Measurements from ENCODE around the gene EVX1.

DNA sequence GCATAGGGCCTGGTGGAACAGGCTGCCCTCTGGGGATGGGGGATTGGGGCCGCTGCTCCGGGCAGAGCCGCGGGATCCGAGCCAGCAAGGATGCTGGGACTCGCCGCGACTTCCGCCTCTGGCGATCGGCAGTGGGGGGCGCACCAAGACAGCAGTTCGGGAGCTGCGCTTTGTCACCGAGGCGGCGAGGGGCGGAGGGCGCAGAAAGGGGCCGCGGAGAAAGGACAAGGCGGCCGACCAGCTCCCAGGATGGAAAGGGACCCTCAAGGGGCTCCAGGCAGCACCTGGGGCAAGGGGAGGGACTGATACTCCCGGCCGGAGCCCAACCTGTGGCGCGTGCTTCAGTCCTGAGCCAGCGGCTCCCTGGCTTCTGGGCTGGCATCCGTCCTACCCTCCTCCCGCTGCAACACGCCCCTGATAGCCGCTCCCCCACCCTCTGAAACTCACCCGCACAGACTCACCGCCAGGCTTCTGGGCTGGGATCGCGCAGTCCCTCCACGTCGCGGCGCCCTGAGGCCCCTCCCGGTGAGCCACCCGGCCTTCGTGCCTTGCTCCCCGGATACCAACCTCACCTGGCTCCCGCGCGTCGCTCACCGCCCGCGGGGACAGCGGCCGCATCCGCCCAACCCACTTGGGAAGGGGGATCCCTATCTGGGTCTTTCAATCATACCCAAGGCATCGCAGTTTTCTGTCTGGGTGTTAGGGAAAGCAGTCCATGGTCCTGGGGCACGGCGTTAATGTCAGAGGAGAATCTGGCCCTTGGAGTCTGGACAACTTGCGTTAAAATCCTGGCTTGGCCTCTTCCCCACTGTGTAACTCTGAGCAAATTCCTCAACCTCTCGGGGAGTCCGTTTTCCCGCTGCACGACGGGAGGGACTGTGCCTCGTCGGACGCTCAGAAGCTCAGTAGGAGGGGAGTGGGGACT is 7.0 kb upstream of the EVX1 start:
- TF ChIP-seq, protein P1, sequence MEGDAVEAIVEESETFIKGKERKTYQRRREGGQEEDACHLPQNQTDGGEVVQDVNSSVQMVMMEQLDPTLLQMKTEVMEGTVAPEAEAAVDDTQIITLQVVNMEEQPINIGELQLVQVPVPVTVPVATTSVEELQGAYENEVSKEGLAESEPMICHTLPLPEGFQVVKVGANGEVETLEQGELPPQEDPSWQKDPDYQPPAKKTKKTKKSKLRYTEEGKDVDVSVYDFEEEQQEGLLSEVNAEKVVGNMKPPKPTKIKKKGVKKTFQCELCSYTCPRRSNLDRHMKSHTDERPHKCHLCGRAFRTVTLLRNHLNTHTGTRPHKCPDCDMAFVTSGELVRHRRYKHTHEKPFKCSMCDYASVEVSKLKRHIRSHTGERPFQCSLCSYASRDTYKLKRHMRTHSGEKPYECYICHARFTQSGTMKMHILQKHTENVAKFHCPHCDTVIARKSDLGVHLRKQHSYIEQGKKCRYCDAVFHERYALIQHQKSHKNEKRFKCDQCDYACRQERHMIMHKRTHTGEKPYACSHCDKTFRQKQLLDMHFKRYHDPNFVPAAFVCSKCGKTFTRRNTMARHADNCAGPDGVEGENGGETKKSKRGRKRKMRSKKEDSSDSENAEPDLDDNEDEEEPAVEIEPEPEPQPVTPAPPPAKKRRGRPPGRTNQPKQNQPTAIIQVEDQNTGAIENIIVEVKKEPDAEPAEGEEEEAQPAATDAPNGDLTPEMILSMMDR (IDR thresholded peaks at IDR 0.05; ENCODE audit: control extremely low read depth in 1 of 3, insufficient read depth in 1 of 3, low read depth in 1 of 3, low read length in 3 of 3) = peak; percentile 61 to 74 (median 62)
- TF ChIP-seq, protein P2, sequence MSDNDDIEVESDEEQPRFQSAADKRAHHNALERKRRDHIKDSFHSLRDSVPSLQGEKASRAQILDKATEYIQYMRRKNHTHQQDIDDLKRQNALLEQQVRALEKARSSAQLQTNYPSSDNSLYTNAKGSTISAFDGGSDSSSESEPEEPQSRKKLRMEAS (IDR thresholded peaks at IDR 0.05) = peak; percentile 47; the same call in 1 of the 2 replicates
- TF ChIP-seq POLR2AphosphoS5 (IDR thresholded peaks at IDR 0.05; ENCODE audit: low read depth, low read length) (no peak), JUN (IDR thresholded peaks at IDR 0.05; ENCODE audit: low read depth, low read length) (no peak), GABPA (IDR thresholded peaks at IDR 0.05; ENCODE audit: borderline replicate concordance, insufficient read depth, low read length) (peak; percentile 69; the same call in 1 of the 2 replicates), HDAC6 (IDR thresholded peaks at IDR 0.05; ENCODE audit: low read depth, low read length) (no peak), EZH2 (IDR thresholded peaks at IDR 0.05; ENCODE audit: low read depth, low read length, severe bottlenecking) (peak; percentile 94), EP300 (IDR thresholded peaks at IDR 0.05; ENCODE audit: borderline replicate concordance in 1 of 2, low read depth in 2 of 2, low read length in 2 of 2) (peak in 1 of 2 experiments; percentile 46; a peak in 1 of 3 replicates), EGR1 (IDR thresholded peaks at IDR 0.05; ENCODE audit: borderline replicate concordance, low read depth, low read length) (no peak)

Measured in H1 (cell line).